ENCODE results near the gene TRIP12.

The TRIP12 gene

GRCh38 chr2:229715895-229716507 lies 205.8 kb downstream of the TRIP12 start:
- Histone ChIP-seq H3K9me2 (replicated peaks; ENCODE audit: insufficient read depth, low read length) (no peaks in the 10 kb centered on the region), H2AFZ (ENCODE audit: low read depth, low read length, severe bottlenecking) (no peak overlapping the region), H3K4me2 (ENCODE audit: low read depth, low read length, poor library complexity, severe bottlenecking) (no peak overlapping the region), H3K27me3 (ENCODE audit: low read length) (no peaks in the 10 kb centered on the region), H3K79me2 (ENCODE audit: insufficient read depth, low read length) (no peaks in the 10 kb centered on the region), H3K36me3 (ENCODE audit: low read length) (no peaks in the 10 kb centered on the region), H4K20me1 (ENCODE audit: low read depth, low read length) (no peaks in the 10 kb centered on the region), H3K4me3 (ENCODE audit: insufficient read depth, low read length, poor library complexity, severe bottlenecking) (no peak overlapping the region), H3K9me3 (ENCODE audit: insufficient read depth, low read length) (no peaks in the 10 kb centered on the region), H3F3A (ENCODE audit: insufficient read depth) (no peaks in the 10 kb centered on the region), H3K9ac (ENCODE audit: low read length) (no peak overlapping the region), H3K27ac (ENCODE audit: low read depth, low read length) (no peak overlapping the region)
- TF ChIP-seq CTCF (IDR thresholded peaks at IDR 0.05; ENCODE audit: insufficient read depth, low read length, poor library complexity, severe bottlenecking) (peak; percentile 66), EZH2phosphoT487 (conservative IDR thresholded peaks at IDR 0.05; ENCODE audit: low read length) (no peak)

- H4K20me1 ChIP-seq (ENCODE audit: low read depth, low read length), result no peaks in the 10 kb centered on the region
- no peaks in the 10 kb centered on the region for H3K9me3 ChIP-seq (ENCODE audit: insufficient read depth, low read length)
- no peak overlapping the region for H3K27ac ChIP-seq (ENCODE audit: low read depth, low read length)
- no peaks in the 10 kb centered on the region for H3F3A ChIP-seq (ENCODE audit: insufficient read depth)
- TF ChIP-seq CTCF (IDR thresholded peaks at IDR 0.05; ENCODE audit: insufficient read depth, low read length, poor library complexity, severe bottlenecking) (no peak), EZH2phosphoT487 (conservative IDR thresholded peaks at IDR 0.05; ENCODE audit: low read length) (no peak)
- no peak overlapping the region for H3K4me3 ChIP-seq (ENCODE audit: insufficient read depth, low read length, poor library complexity, severe bottlenecking)
- H3K4me2 ChIP-seq (ENCODE audit: low read depth, low read length, poor library complexity, severe bottlenecking), result peak overlapping the region; percentile 37
- no peaks in the 10 kb centered on the region for H3K79me2 ChIP-seq (ENCODE audit: insufficient read depth, low read length)
- H3K9ac ChIP-seq (ENCODE audit: low read length), result no peak overlapping the region
- no peaks in the 10 kb centered on the region for H3K36me3 ChIP-seq (ENCODE audit: low read length)
- no peaks in the 10 kb centered on the region for H3K9me2 ChIP-seq (replicated peaks; ENCODE audit: insufficient read depth, low read length)
- H2AFZ ChIP-seq (ENCODE audit: low read depth, low read length, severe bottlenecking), result no peak overlapping the region
- H3K27me3 ChIP-seq (ENCODE audit: low read length), result no peaks in the 10 kb centered on the region
These were observed 206.9 kb downstream of the TRIP12 start for GRCh38 chr2:229714736-229715541.

- no peak for TF ChIP-seq EZH2phosphoT487 (conservative IDR thresholded peaks at IDR 0.05; ENCODE audit: low read length)
- no peak for TF ChIP-seq CTCF (IDR thresholded peaks at IDR 0.05; ENCODE audit: insufficient read depth, low read length, poor library complexity, severe bottlenecking)
- peak within 1 kb of the TSS; percentile 37 for H3K4me2 ChIP-seq (ENCODE audit: low read depth, low read length, poor library complexity, severe bottlenecking)
- no peaks in the 10 kb centered on the region for H3K79me2 ChIP-seq (ENCODE audit: insufficient read depth, low read length)
- H3K9me3 ChIP-seq (ENCODE audit: insufficient read depth, low read length), result no peaks in the 10 kb centered on the region
- H3K9me2 ChIP-seq (replicated peaks; ENCODE audit: insufficient read depth, low read length), result no peaks in the 10 kb centered on the region
- H3K9ac ChIP-seq (ENCODE audit: low read length), result no peak within 1 kb of the TSS
- H3K27me3 ChIP-seq (ENCODE audit: low read length), result no peaks in the 10 kb centered on the region
- no peaks in the 10 kb centered on the region for H3K36me3 ChIP-seq (ENCODE audit: low read length)
- no peak within 1 kb of the TSS for H3K27ac ChIP-seq (ENCODE audit: low read depth, low read length)
- no peaks in the 10 kb centered on the region for H3F3A ChIP-seq (ENCODE audit: insufficient read depth)
- no peak within 1 kb of the TSS for H3K4me3 ChIP-seq (ENCODE audit: insufficient read depth, low read length, poor library complexity, severe bottlenecking)
- H4K20me1 ChIP-seq (ENCODE audit: low read depth, low read length), result no peaks in the 10 kb centered on the region
- H2AFZ ChIP-seq (ENCODE audit: low read depth, low read length, severe bottlenecking), result no peak within 1 kb of the TSS
These were observed 207.6 kb downstream of the TRIP12 start, which contains the start of gene DNER for GRCh38 chr2:229714080-229714735. Gene DNER, minus strand, starts transcription at chr2:229714555. Its CDS starts 132 bp downstream, at chr2:229714423.
